ENCODE data around the gene MYH14. TPM values are rescaled to one million over a fixed set of nuclear protein-coding genes. Genes with fewer than 3 reads are reported as not detected.

The MYH14 gene
- total RNA-seq, 2 experiments from 2014 or later = not detected

DNA sequence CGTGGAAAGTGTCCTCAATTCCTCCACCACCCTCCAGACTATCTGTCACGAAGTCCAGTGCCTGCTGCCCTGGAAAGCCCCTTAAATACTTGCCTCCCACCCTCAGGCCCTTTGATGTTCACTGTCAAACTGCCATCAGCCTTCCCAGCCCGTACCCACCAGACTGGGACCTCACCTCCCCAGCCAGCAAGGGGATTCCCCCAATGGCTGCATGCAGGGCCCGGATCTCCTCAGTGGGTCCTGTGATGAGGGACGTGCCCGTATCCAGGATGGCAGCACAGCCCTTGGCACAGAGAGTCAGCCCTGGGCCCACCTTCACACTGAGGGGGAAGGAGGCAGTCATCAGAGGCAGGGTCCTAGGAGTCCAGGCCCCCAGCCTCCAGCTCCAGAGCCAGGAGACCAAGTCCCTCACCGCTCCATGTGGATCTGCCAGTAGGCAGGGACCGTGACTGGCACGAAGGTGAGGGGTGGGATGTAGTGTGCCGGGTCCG lies 156.0 kb downstream of the MYH14 start:
- Histone ChIP-seq H2AFZ (ENCODE audit: low read length) (no peak overlapping the region), H3K9me2 (ENCODE audit: insufficient read depth, low read length) (no peaks in the 10 kb centered on the region), H3K4me3 (ENCODE audit: low read depth, low read length, poor library complexity, severe bottlenecking) (no peak overlapping the region), H4K20me1 (ENCODE audit: insufficient read depth, low read length) (no peaks in the 10 kb centered on the region), H3K79me2 (ENCODE audit: insufficient read depth, low read depth, low read length) (no peaks in the 10 kb centered on the region), H3K9me3 (ENCODE audit: low read length) (no peaks in the 10 kb centered on the region), H3K4me1 (ENCODE audit: insufficient read depth, low read length, poor library complexity, severe bottlenecking) (peaks cover 54% of the 10 kb centered on the region), H3K4me2 (ENCODE audit: low read length) (no peak overlapping the region), H3K36me3 (ENCODE audit: insufficient read depth, low read length) (peaks cover 10% of the 10 kb centered on the region), H3K27ac (ENCODE audit: low read depth, low read length, poor library complexity, severe bottlenecking) (no peak overlapping the region)
- ChIA-PET CTCF (ENCODE audit: unreplicated experiment) (no interaction called here), POLR2A (no interaction called here)
- intact Hi-C loops (cut with micrococcal nuclease; ENCODE audit: unreplicated experiment) = no loop called here
- no peak for DNase-seq (ENCODE audit: low spot score)
- TF ChIP-seq CTCF (conservative IDR thresholded peaks at IDR 0.05; ENCODE audit: low read length) = no peak
- TF ChIP-seq EZH2phosphoT487 (IDR thresholded peaks at IDR 0.05; ENCODE audit: borderline replicate concordance, low read depth, low read length) = no peak
- BruUV-seq (replicated peaks) = no TSS peak

Small RNA genes lying within 50 kb of the gene (small RNA-seq; reads per million reads assigned to genes)
- gene RF00017 = not detected

Other genes starting within 250 kb of the MYH14 start
- not detected in 2 replicates for gene SIGLEC11, start 242.4 kb upstream of the MYH14 start, total RNA-seq (2014; rRNA removed; shearing (Covaris generic))
- not detected in 2 replicates for gene SIGLEC11, start 242.4 kb upstream of the MYH14 start, total RNA-seq (2022)
- 34.5 and 39.9 TPM in 2 replicates for gene VRK3, start 178.2 kb upstream of the MYH14 start, total RNA-seq (2014; rRNA removed; shearing (Covaris generic))
- 47.3 and 62.7 TPM in 2 replicates for gene VRK3, start 178.2 kb upstream of the MYH14 start, total RNA-seq (2022)
- 23.1 and 27.4 TPM in 2 replicates for gene ZNF473, start 177.6 kb upstream of the MYH14 start, total RNA-seq (2014; rRNA removed; shearing (Covaris generic))
- 16.0 and 16.9 TPM in 2 replicates for gene ZNF473, start 177.6 kb upstream of the MYH14 start, total RNA-seq (2022)
- gene IZUMO2, start 40.3 kb upstream of the MYH14 start, total RNA-seq (2014; rRNA removed; shearing (Covaris generic)) = not detected in 2 replicates
- not detected in 2 replicates for gene IZUMO2, start 40.3 kb upstream of the MYH14 start, total RNA-seq (2022)
- gene KCNC3, start 125.8 kb downstream of the MYH14 start, total RNA-seq (2014; rRNA removed; shearing (Covaris generic)) = 7.1 and 7.4 TPM in 2 replicates
- 21.7 and 23.4 TPM in 2 replicates for gene KCNC3, start 125.8 kb downstream of the MYH14 start, total RNA-seq (2022)
- gene NAPSA, start 162.0 kb downstream of the MYH14 start, total RNA-seq (2014; rRNA removed; shearing (Covaris generic)) = 2.6 and 5.7 TPM in 2 replicates
- 15.7 and 30.1 TPM in 2 replicates for gene NAPSA, start 162.0 kb downstream of the MYH14 start, total RNA-seq (2022)
- gene NR1H2, start 172.8 kb downstream of the MYH14 start, total RNA-seq (2014; rRNA removed; shearing (Covaris generic)) = 52.8 and 65.7 TPM in 2 replicates
- gene NR1H2, start 172.8 kb downstream of the MYH14 start, total RNA-seq (2022) = 41.2 and 53.1 TPM in 2 replicates
- gene POLD1, start 180.7 kb downstream of the MYH14 start, total RNA-seq (2014; rRNA removed; shearing (Covaris generic)) = 147 and 233 TPM in 2 replicates
- 119 and 127 TPM in 2 replicates for gene POLD1, start 180.7 kb downstream of the MYH14 start, total RNA-seq (2022)
- gene SPIB, start 215.3 kb downstream of the MYH14 start, total RNA-seq (2014; rRNA removed; shearing (Covaris generic)) = 122 and 145 TPM in 2 replicates
- 99.4 and 101 TPM in 2 replicates for gene SPIB, start 215.3 kb downstream of the MYH14 start, total RNA-seq (2022)
- 10.6 and 15.4 TPM in 2 replicates for gene MYBPC2, start 229.3 kb downstream of the MYH14 start, total RNA-seq (2014; rRNA removed; shearing (Covaris generic))
- 22.2 and 28.2 TPM in 2 replicates for gene MYBPC2, start 229.3 kb downstream of the MYH14 start, total RNA-seq (2022)